Mesenchymal stem cell (in vitro differentiated cells and primary cell): ENCODE measurements around the gene NIPBL.

ENCODE experiments used
- DNase-seq: peaks from one replicate; pipeline ENCODE4 v3.0.0-alpha.2; 2013
- H2AFZ ChIP-seq: one replicate; pipeline ENCODE4 v1.6.1; 2013; ENCODE audit warnings: low read depth, mild to moderate bottlenecking, control low read depth, inconsistent platforms, low read length, moderate library complexity
- H2AK5ac ChIP-seq: 2 replicates; pipeline ENCODE4 v1.6.1; 2013; ENCODE audit warnings: low read length, moderate library complexity, mild to moderate bottlenecking, inconsistent platforms; ENCODE audit not compliant: severe bottlenecking
- H2BK120ac ChIP-seq: one replicate; pipeline ENCODE4 v1.6.1; 2013; ENCODE audit warnings: low read depth, mild to moderate bottlenecking, inconsistent platforms, low read length, moderate library complexity
- H2BK12ac ChIP-seq, 2 experiments: one replicate each; pipeline ENCODE4 v1.6.1; 2013; ENCODE audit warnings: inconsistent platforms in 2 of 2, low read length in 2 of 2, mild to moderate bottlenecking in 2 of 2, moderate library complexity in 2 of 2, control low read depth in 1 of 2
- H2BK15ac ChIP-seq: one replicate; pipeline ENCODE4 v1.6.1; 2013; ENCODE audit warnings: mild to moderate bottlenecking, low read depth, inconsistent platforms; ENCODE audit not compliant: poor library complexity, severe bottlenecking
- H2BK5ac ChIP-seq: 2 replicates; pipeline ENCODE4 v1.6.1; 2013; ENCODE audit warnings: low read depth, mild to moderate bottlenecking, low read length, control low read depth, inconsistent platforms; ENCODE audit not compliant: poor library complexity, severe bottlenecking
- H3K14ac ChIP-seq, 2 experiments: one replicate each; pipeline ENCODE4 v1.6.1; 2013; ENCODE audit warnings: inconsistent platforms in 2 of 2, low read length in 2 of 2, control low read depth in 1 of 2, mild to moderate bottlenecking in 1 of 2, moderate library complexity in 1 of 2
- H3K18ac ChIP-seq, 2 experiments: one replicate each; pipeline ENCODE4 v1.6.1; 2013; ENCODE audit warnings: inconsistent platforms in 2 of 2, low read length in 2 of 2, control low read depth in 1 of 2, low read depth in 1 of 2, mild to moderate bottlenecking in 1 of 2
- H3K23ac ChIP-seq, 2 experiments: one replicate each; pipeline ENCODE4 v1.6.1; 2013; ENCODE audit warnings: inconsistent platforms in 2 of 2, low read length in 2 of 2, mild to moderate bottlenecking in 2 of 2, moderate library complexity in 2 of 2, control low read depth in 1 of 2
- H3K27ac ChIP-seq: 2 replicates; pipeline ENCODE4 v1.5.1; 2013; ENCODE audit warnings: mild to moderate bottlenecking, moderate library complexity, low read length, control low read depth, inconsistent platforms; ENCODE audit not compliant: poor library complexity, severe bottlenecking
- H3K27me3 ChIP-seq, 2 experiments: 2 replicates each; pipeline versions ENCODE4 v1.6.1 to v1.7.0; 2013; ENCODE audit warnings: low read length in 2 of 2, mild to moderate bottlenecking in 2 of 2, moderate library complexity in 2 of 2, control low read depth in 1 of 2, inconsistent platforms in 1 of 2; ENCODE audit not compliant: control insufficient read depth in 1 of 2, insufficient read depth in 1 of 2
- H3K36me3 ChIP-seq, 2 experiments: 2 replicates each; pipeline versions ENCODE4 v1.6.1 to v1.7.0; 2013; ENCODE audit warnings: low read length in 2 of 2, control low read depth in 1 of 2, inconsistent platforms in 1 of 2, low read depth in 1 of 2, mild to moderate bottlenecking in 1 of 2; ENCODE audit not compliant: insufficient read depth in 2 of 2, control insufficient read depth in 1 of 2
- H3K4ac ChIP-seq, 2 experiments: one replicate each; pipeline ENCODE4 v1.6.1; 2013; ENCODE audit warnings: inconsistent platforms in 2 of 2, low read length in 2 of 2, mild to moderate bottlenecking in 2 of 2, moderate library complexity in 2 of 2, control low read depth in 1 of 2, low read depth in 1 of 2
- H3K4me1 ChIP-seq: 2 replicates; pipeline ENCODE4 v1.6.1; 2013; ENCODE audit warnings: low read depth, low read length, control low read depth; ENCODE audit not compliant: control insufficient read depth, insufficient read depth
- H3K4me2 ChIP-seq: 2 replicates; pipeline ENCODE4 v1.6.1; 2013; ENCODE audit warnings: low read length, mild to moderate bottlenecking, inconsistent platforms; ENCODE audit not compliant: poor library complexity, severe bottlenecking
- H3K4me3 ChIP-seq, 2 experiments: 2 replicates each; pipeline versions ENCODE4 v1.5.1 to v1.7.0; 2013; ENCODE audit warnings: low read length in 2 of 2, mild to moderate bottlenecking in 2 of 2, control low read depth in 1 of 2, low read depth in 1 of 2; ENCODE audit not compliant: insufficient read depth in 1 of 2
- H3K79me1 ChIP-seq: replicated peaks from 2 replicates; pipeline ENCODE4 v1.6.1; 2013; ENCODE audit warnings: mild to moderate bottlenecking, control low read depth, low read length, inconsistent platforms; ENCODE audit not compliant: poor library complexity, severe bottlenecking
- H3K9ac ChIP-seq: 2 replicates; pipeline ENCODE4 v1.7.0; 2013; ENCODE audit warnings: mild to moderate bottlenecking, low read length, moderate library complexity
- H3K9me3 ChIP-seq: 2 replicates; pipeline ENCODE4 v1.7.0; 2013; ENCODE audit warnings: mild to moderate bottlenecking, low read length; ENCODE audit not compliant: control insufficient read depth
- H4K8ac ChIP-seq: one replicate; pipeline ENCODE4 v1.6.1; 2013; ENCODE audit warnings: inconsistent platforms, mild to moderate bottlenecking, low read length, moderate library complexity
- H4K91ac ChIP-seq: one replicate; pipeline ENCODE4 v1.6.1; 2013; ENCODE audit warnings: mild to moderate bottlenecking, low read length, inconsistent platforms
- WGBS: methylation state at CpG from one replicate; pipeline ENCODE4 v1.1.7; 2013; ENCODE audit warnings: mixed read lengths; 5-methylcytosine and 5-hydroxymethylcytosine counted together

Gene NIPBL

GRCh38 chr5:36861871-36862270 is 14.7 kb upstream of the NIPBL start:
- Histone ChIP-seq H3K4ac (no peak overlapping the region), H3K27me3 (no peaks in the 10 kb centered on the region), H3K14ac (no peak overlapping the region), H2BK5ac (no peak overlapping the region), H3K4me3 (no peak overlapping the region), H3K79me1 (no peaks in the 10 kb centered on the region), H2AK5ac (no peak overlapping the region), H2AFZ (no peak overlapping the region), H3K9ac (no peak overlapping the region), H2BK120ac (no peak overlapping the region), H2BK12ac (no peak overlapping the region), H2BK15ac (no peak overlapping the region), H3K23ac (no peak overlapping the region), H3K18ac (no peak overlapping the region), H3K4me2 (no peak overlapping the region), H4K8ac (no peak overlapping the region), H4K91ac (no peak overlapping the region), H3K27ac (no peak overlapping the region), H3K9me3 (no peaks in the 10 kb centered on the region), H3K36me3 (no peaks in the 10 kb centered on the region), H3K4me1 (no peaks in the 10 kb centered on the region)
- no peak for DNase-seq
- WGBS, result 78% methylated on average over 1 of the region's 1 CpG

- no CpG with 5 or more reads among the region's 2 CpGs for WGBS
- Histone ChIP-seq H3K4ac (no peak overlapping the region), H3K36me3 (peaks cover 0 to 5% of the 10 kb centered on the region in 2 experiments), H3K79me1 (peaks cover 4% of the 10 kb centered on the region), H2BK15ac (no peak overlapping the region), H2BK120ac (no peak overlapping the region), H3K18ac (no peak overlapping the region), H2AFZ (no peak overlapping the region), H4K8ac (no peak overlapping the region), H3K4me2 (no peak overlapping the region), H2BK12ac (no peak overlapping the region), H4K91ac (no peak overlapping the region), H3K27ac (no peak overlapping the region), H3K27me3 (no peaks in the 10 kb centered on the region), H3K4me1 (no peaks in the 10 kb centered on the region), H3K23ac (no peak overlapping the region), H3K14ac (no peak overlapping the region), H3K9ac (peak overlapping the region; percentile 53), H3K4me3 (no peak overlapping the region), H3K9me3 (no peaks in the 10 kb centered on the region), H2BK5ac (no peak overlapping the region), H2AK5ac (no peak overlapping the region)
- DNase-seq, result peak; percentile 78
Measured at GRCh38 chr5:36870399-36871040, 6.0 kb upstream of the NIPBL start.

GRCh38 chr5:36874465-36874864 is 2.1 kb upstream of the NIPBL start:
- Histone ChIP-seq H3K36me3 (peaks cover 0 to 5% of the 10 kb centered on the region in 2 experiments), H2AFZ (no peak overlapping the region), H3K4me1 (no peaks in the 10 kb centered on the region), H3K4me2 (peak overlapping the region; percentile 50), H3K18ac (no peak overlapping the region), H3K27me3 (no peaks in the 10 kb centered on the region), H3K9me3 (no peaks in the 10 kb centered on the region), H4K91ac (no peak overlapping the region), H2BK12ac (no peak overlapping the region), H3K23ac (no peak overlapping the region), H2BK5ac (no peak overlapping the region), H2BK120ac (peak overlapping the region; percentile 19), H3K4me3 (peak overlapping the region in 1 of 2 experiments; percentile 85), H2BK15ac (no peak overlapping the region), H3K4ac (no peak overlapping the region), H2AK5ac (no peak overlapping the region), H4K8ac (no peak overlapping the region), H3K27ac (no peak overlapping the region), H3K9ac (peak overlapping the region; percentile 93), H3K79me1 (no peaks in the 10 kb centered on the region), H3K14ac (no peak overlapping the region)
- 64% methylated on average over 3 of the region's 3 CpGs for WGBS
- DNase-seq, result peak; percentile 13

- H2BK12ac ChIP-seq, result no peak overlapping the region
- H3K4ac ChIP-seq, result no peak overlapping the region
- no peak overlapping the region for H3K23ac ChIP-seq
- H3K27me3 ChIP-seq, result no peaks in the 10 kb centered on the region
- H3K4me3 ChIP-seq, result peak overlapping the region; percentile 62 to 85
- no peak overlapping the region for H2AK5ac ChIP-seq
- 0% methylated on average over 25 of the region's 26 CpGs for WGBS
- peak overlapping the region in 1 of 2 experiments; percentile 19 for H3K18ac ChIP-seq
- H3K4me1 ChIP-seq, result no peaks in the 10 kb centered on the region
- peak overlapping the region; percentile 50 for H3K4me2 ChIP-seq
- no peaks in the 10 kb centered on the region for H3K9me3 ChIP-seq
- H3K36me3 ChIP-seq, result peaks cover 0 to 5% of the 10 kb centered on the region in 2 experiments
- H3K79me1 ChIP-seq, result no peaks in the 10 kb centered on the region
- H4K8ac ChIP-seq, result no peak overlapping the region
- no peak overlapping the region for H2AFZ ChIP-seq
- H2BK15ac ChIP-seq, result no peak overlapping the region
- peak overlapping the region; percentile 17 for H3K27ac ChIP-seq
- H4K91ac ChIP-seq, result no peak overlapping the region
- peak; percentile 75 for DNase-seq
- H3K14ac ChIP-seq, result no peak overlapping the region
- H3K9ac ChIP-seq, result peak overlapping the region; percentile 93
- no peak overlapping the region for H2BK120ac ChIP-seq
- H2BK5ac ChIP-seq, result no peak overlapping the region
Measured at GRCh38 chr5:36875051-36875789, 1.3 kb upstream of the NIPBL start.
